KMS-11 (cell line): Measurements from ENCODE around the gene MYO18B.

Experiments
- H2AFZ ChIP-seq: fragments of 200-600 bp; sonication (generic); 2 replicates; pipeline ENCODE4 v1.6.1; 2016; ENCODE audit warnings: antibody characterized with exemption, mixed run types, low read depth
- H3K27ac ChIP-seq: fragments of 200-600 bp; sonication (generic); 2 replicates; pipeline ENCODE4 v1.6.1; 2016; ENCODE audit warnings: mild to moderate bottlenecking, mixed run types
- H3K27me3 ChIP-seq: fragments of 200-600 bp; sonication (generic); 2 replicates; pipeline ENCODE4 v1.6.1; 2017; ENCODE audit warnings: mild to moderate bottlenecking, low read depth, mixed run types, moderate library complexity; ENCODE audit not compliant: insufficient read depth
- H3K36me3 ChIP-seq: fragments of 200-600 bp; sonication (generic); 2 replicates; pipeline ENCODE4 v1.6.1; 2017; ENCODE audit warnings: mild to moderate bottlenecking, mixed run types; ENCODE audit not compliant: insufficient read depth
- H3K4me1 ChIP-seq: fragments of 200-600 bp; sonication (generic); 2 replicates; pipeline ENCODE4 v1.6.1; 2016; ENCODE audit warnings: mild to moderate bottlenecking, low read depth, mixed run types; ENCODE audit not compliant: poor library complexity, severe bottlenecking
- H3K4me2 ChIP-seq: fragments of 200-600 bp; sonication (generic); 2 replicates; pipeline ENCODE4 v1.7.0; 2016; ENCODE audit warnings: mild to moderate bottlenecking, mixed run types
- H3K4me3 ChIP-seq: fragments of 200-600 bp; sonication (generic); IDR thresholded peaks from 2 replicates; pipeline ENCODE4 v1.6.1; 2017; ENCODE audit warnings: low read depth, low read length, mixed read lengths; ENCODE audit not compliant: insufficient read depth
- H3K79me2 ChIP-seq: fragments of 200-600 bp; sonication (generic); 2 replicates; pipeline ENCODE4 v1.6.1; 2016; ENCODE audit warnings: low read depth, mixed run types; ENCODE audit not compliant: insufficient read depth
- H3K9ac ChIP-seq: fragments of 200-600 bp; sonication (generic); 2 replicates; pipeline ENCODE4 v1.6.1; 2016; ENCODE audit warnings: mild to moderate bottlenecking, mixed run types
- H4K20me1 ChIP-seq: fragments of 200-600 bp; sonication (generic); 2 replicates; pipeline ENCODE4 v1.6.1; 2016; ENCODE audit warnings: mild to moderate bottlenecking, mixed run types; ENCODE audit not compliant: insufficient read depth
- TF ChIP-seq, protein P1 (sequence below): fragments of 200-600 bp; sonication (generic); conservative IDR thresholded peaks from 2 replicates; pipeline ENCODE4 v1.6.1; 2017; ENCODE audit warnings: low read depth, mild to moderate bottlenecking, antibody characterized with exemption, low read length, moderate library complexity, mixed read lengths

The MYO18B gene

GRCh38 chr22:26057731-26058130 is 315.7 kb downstream of the MYO18B start:
- Histone ChIP-seq H4K20me1 (no peaks in the 10 kb centered on the region), H3K79me2 (no peaks in the 10 kb centered on the region), H3K9ac (no peak overlapping the region), H3K4me1 (no peaks in the 10 kb centered on the region), H3K36me3 (no peaks in the 10 kb centered on the region), H3K4me2 (no peak overlapping the region), H2AFZ (no peak overlapping the region), H3K27me3 (no peaks in the 10 kb centered on the region), H3K27ac (no peak overlapping the region), H3K4me3 (no peak overlapping the region)
- TF ChIP-seq, protein P1, sequence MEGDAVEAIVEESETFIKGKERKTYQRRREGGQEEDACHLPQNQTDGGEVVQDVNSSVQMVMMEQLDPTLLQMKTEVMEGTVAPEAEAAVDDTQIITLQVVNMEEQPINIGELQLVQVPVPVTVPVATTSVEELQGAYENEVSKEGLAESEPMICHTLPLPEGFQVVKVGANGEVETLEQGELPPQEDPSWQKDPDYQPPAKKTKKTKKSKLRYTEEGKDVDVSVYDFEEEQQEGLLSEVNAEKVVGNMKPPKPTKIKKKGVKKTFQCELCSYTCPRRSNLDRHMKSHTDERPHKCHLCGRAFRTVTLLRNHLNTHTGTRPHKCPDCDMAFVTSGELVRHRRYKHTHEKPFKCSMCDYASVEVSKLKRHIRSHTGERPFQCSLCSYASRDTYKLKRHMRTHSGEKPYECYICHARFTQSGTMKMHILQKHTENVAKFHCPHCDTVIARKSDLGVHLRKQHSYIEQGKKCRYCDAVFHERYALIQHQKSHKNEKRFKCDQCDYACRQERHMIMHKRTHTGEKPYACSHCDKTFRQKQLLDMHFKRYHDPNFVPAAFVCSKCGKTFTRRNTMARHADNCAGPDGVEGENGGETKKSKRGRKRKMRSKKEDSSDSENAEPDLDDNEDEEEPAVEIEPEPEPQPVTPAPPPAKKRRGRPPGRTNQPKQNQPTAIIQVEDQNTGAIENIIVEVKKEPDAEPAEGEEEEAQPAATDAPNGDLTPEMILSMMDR, result no peak

DNA sequence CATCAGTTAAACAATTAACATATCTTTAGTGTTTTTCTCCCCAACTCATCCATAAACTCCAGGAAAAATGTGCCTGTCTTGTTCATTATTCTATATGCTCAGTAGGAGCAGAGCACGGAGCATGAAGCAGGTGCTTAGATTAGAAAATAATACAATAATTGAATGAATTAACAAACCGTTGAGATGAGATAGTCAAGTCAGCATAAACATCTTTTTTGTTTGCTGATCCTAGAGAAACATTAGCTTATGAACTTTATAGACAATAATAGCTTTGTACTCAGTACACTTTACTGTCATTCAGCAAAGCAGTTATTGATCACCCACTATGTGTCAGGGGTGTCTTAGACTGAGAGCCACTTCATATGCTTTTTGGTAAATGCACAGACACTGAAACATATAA is 322.1 kb downstream of the MYO18B start:
- Histone ChIP-seq H3K4me1 (no peaks in the 10 kb centered on the region), H3K27ac (no peak overlapping the region), H3K4me2 (no peak overlapping the region), H3K27me3 (no peaks in the 10 kb centered on the region), H3K4me3 (no peak overlapping the region), H3K36me3 (no peaks in the 10 kb centered on the region), H3K79me2 (no peaks in the 10 kb centered on the region), H3K9ac (no peak overlapping the region), H2AFZ (no peak overlapping the region), H4K20me1 (no peaks in the 10 kb centered on the region)
- TF ChIP-seq, protein P1, result no peak

DNA sequence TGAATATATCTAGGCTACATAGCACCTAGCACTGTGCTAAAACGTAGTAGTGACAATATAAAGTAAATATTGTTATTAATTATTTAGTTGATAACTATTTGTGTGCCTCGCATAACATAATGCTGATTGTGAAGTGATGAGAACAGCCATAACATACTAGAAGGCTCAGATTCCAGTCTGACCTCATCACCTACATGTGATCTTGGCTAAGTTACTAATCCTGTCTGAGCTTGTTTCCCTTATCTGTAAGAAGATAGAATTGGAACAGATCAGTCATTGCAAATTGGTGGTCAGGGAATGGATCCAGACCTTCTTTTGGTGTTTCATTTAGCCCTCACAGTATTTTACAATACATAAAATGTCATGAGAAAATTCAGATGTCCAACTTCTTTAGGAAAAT is 323.9 kb downstream of the MYO18B start:
- Histone ChIP-seq H3K4me2 (no peak overlapping the region), H3K4me1 (no peaks in the 10 kb centered on the region), H3K27ac (no peak overlapping the region), H3K9ac (no peak overlapping the region), H3K4me3 (no peak overlapping the region), H4K20me1 (no peaks in the 10 kb centered on the region), H3K79me2 (no peaks in the 10 kb centered on the region), H2AFZ (no peak overlapping the region), H3K27me3 (no peaks in the 10 kb centered on the region), H3K36me3 (no peaks in the 10 kb centered on the region)
- TF ChIP-seq, protein P1, result no peak

GRCh38 chr22:26066534-26066933 is 324.5 kb downstream of the MYO18B start:
- Histone ChIP-seq H3K4me3 (no peak overlapping the region), H2AFZ (no peak overlapping the region), H3K79me2 (no peaks in the 10 kb centered on the region), H3K27me3 (no peaks in the 10 kb centered on the region), H3K36me3 (no peaks in the 10 kb centered on the region), H3K9ac (no peak overlapping the region), H4K20me1 (no peaks in the 10 kb centered on the region), H3K27ac (no peak overlapping the region), H3K4me2 (no peak overlapping the region), H3K4me1 (no peaks in the 10 kb centered on the region)
- TF ChIP-seq, protein P1, result no peak

DNA sequence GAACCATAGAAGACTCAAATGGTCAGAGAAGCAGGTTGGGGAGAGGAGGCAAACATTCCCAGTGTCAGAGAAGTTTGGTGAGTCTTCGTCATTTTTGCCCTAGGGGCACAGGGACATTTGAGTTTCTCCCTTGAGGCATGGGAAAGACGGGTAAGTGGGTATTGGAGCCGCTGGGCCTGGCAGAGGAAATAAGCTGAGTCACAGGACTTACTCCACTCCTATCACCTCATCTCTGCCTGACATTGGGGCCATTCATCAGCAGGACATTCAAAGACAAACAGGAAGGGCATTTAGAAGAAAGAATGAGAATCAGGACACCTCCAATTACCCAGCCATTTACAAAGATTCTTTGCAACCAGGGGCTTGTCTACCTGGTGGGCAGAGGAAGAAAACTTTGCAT is 326.6 kb downstream of the MYO18B start:
- H3K36me3 ChIP-seq, result no peaks in the 10 kb centered on the region
- H3K9ac ChIP-seq, result no peak overlapping the region
- H3K4me2 ChIP-seq, result no peak overlapping the region
- no peaks in the 10 kb centered on the region for H3K27me3 ChIP-seq
- H2AFZ ChIP-seq, result no peak overlapping the region
- H3K79me2 ChIP-seq, result no peaks in the 10 kb centered on the region
- H3K4me1 ChIP-seq, result no peaks in the 10 kb centered on the region
- TF ChIP-seq, protein P1, result no peak
- H3K4me3 ChIP-seq, result no peak overlapping the region
- H3K27ac ChIP-seq, result no peak overlapping the region
- no peaks in the 10 kb centered on the region for H4K20me1 ChIP-seq
